GM18505 (cell line): ENCODE data around the gene KIDINS220.
"Not testable (repeated sequence)": the region's sequence is repeated elsewhere in the genome, so short reads cannot be mapped to it uniquely, and the experiment has no call there.

Experiments
- ATAC-seq: cut with Tn5 transposase; IDR thresholded peaks from one replicate; pipeline ENCODE4 v1.9.1; 2021; ENCODE audit not compliant: unreplicated experiment
- POLR2A ChIP-seq: IDR thresholded peaks from 4 replicates; pipeline ENCODE4 v1.6.1; 2011; ENCODE audit warnings: borderline replicate concordance; ENCODE audit not compliant: insufficient read depth, insufficient read length; ENCODE audit errors: extremely low read depth

KIDINS220 gene

GRCh38 chr2:8729939-8730338, 107.5 kb downstream of the KIDINS220 start:
- no peak for ATAC-seq
- TF ChIP-seq POLR2A: no peak

GRCh38 chr2:8729101-8729500, 108.3 kb downstream of the KIDINS220 start:
- ATAC-seq: not testable (repeated sequence)

- ATAC-seq: no peak
- TF ChIP-seq POLR2A: no peak
Measured at GRCh38 chr2:8728305-8729015, 109.0 kb downstream of the KIDINS220 start.

DNA sequence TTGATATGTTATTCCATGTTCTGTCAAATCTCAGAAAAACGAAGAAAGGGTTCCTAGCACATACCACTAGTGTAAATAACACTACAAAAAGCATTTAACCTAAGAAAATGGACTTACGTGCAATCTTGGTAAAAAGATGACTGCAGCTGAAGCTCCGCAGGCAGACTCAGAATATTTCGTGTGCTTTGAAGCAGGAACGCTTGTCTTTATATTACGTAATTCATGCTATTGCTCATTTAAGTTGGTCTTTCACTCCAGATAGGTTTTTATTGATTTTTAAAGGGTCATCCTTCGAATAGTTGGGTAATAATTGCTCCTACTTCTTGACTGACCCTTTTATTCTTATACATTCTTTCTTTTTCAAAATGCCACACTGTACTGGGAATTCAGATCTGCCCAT, 111.6 kb downstream of the KIDINS220 start:
- ATAC-seq: no peak
- no peak for TF ChIP-seq POLR2A

DNA sequence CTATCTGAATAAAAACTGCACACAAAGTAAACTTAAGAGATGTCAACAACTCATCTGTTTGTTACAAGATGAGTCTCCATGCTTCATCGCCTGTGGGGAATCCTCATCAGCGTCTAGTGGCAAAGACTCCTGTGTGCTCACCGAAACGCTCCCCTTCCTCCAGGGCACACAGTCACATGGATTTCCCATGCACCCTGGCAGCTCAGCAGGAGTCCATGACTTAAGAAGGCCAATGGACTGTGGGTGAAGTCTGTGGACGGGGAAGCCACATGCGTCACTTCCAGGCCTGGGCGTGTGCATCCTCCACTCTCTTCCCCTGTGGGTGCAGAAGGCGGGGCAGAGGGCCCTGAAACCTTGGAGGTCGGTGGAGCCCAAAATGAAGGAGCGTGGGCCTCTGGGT, 114.4 kb downstream of the KIDINS220 start:
- ATAC-seq: no peak
- no peak for TF ChIP-seq POLR2A

DNA sequence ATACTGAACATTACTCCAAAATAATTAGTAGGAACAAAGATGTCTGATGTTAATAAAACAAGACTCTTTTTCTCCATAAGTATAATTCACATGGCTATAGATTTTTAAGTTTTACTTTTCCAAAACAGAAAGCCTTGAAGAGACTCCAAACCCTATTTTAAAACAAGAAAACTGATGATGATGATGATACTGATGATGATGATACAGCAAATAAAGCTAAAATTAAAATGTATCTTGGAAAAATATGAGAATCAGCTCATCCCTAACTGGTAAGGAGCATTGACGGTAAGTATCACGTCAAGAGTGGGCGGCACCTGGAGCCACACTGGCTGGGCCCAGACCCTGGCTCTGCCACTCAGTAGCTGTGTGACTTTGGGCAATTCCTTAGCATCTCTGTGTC, 116.0 kb downstream of the KIDINS220 start:
- no peak for ATAC-seq
- TF ChIP-seq POLR2A: no peak

DNA sequence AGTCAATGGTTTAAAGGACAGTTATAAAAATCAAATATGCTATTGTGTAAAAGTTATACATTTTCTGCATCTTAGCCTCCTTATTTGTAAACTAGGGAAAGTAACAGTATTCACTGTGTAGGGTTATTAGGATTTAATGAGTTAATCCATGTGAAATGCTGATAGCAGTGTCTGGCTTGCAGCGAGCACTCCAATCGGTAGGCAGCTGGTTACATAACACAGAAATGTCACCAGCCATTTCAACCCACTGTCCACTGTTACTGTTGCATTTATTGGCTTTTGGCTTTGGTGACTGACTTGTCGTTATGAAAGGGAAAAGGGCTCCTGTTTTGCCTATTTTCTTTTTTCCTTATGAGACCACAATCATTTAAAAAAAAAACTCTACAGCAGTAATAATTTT, 116.7 kb downstream of the KIDINS220 start:
- ATAC-seq: no peak

DNA sequence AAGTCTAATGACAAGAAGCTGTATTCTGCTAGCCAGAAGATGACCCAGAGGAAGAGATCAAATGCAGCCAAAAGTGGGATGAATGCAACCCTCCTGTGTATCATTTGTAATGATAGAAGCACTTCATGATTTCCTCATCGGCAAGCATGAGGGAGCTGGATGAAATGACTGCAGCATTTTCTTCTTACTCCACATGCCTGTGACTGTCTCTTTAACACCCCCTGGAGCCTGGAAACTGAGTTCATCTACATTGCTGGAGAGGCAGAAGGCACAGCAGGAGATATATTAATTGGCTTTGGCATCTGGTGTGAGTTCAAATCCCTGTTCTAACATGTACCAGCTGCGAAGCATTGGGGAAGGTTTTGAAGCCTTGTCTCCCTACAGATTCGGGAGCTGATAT, 117.9 kb downstream of the KIDINS220 start:
- TF ChIP-seq POLR2A: no peak
- no peak for ATAC-seq

More for the DNA sequence above, 116.7 kb downstream of the KIDINS220 start:
- TF ChIP-seq POLR2A: no peak

- no peak for ATAC-seq
- TF ChIP-seq POLR2A: no peak
Measured at GRCh38 chr2:8714971-8715370, 122.4 kb downstream of the KIDINS220 start.

GRCh38 chr2:8714283-8714682, 123.1 kb downstream of the KIDINS220 start:
- no peak for ATAC-seq
- no peak for TF ChIP-seq POLR2A

DNA sequence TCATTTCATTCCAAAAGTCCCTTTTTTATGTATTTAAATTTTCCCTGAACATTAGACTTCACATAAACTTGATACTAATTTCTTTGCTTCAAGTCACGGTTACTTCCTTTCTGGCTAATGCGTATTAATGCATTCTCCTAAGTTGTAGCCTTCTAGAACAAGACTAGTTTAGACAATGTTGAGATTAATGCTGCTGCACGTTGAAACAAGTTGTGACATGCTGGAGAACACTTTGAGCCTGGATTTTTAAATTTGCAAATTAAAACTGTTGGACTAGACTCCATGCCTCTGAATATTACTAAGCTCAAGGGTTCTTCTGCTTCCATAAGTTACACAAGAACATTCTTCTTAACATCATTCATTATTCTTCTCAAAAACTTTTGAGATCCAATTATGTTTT, 126.5 kb downstream of the KIDINS220 start:
- TF ChIP-seq POLR2A: no peak

GRCh38 chr2:8709611-8710010, 127.8 kb downstream of the KIDINS220 start:
- ATAC-seq: no peak
- no peak for TF ChIP-seq POLR2A

More for the DNA sequence above, 126.5 kb downstream of the KIDINS220 start:
- ATAC-seq: no peak

DNA sequence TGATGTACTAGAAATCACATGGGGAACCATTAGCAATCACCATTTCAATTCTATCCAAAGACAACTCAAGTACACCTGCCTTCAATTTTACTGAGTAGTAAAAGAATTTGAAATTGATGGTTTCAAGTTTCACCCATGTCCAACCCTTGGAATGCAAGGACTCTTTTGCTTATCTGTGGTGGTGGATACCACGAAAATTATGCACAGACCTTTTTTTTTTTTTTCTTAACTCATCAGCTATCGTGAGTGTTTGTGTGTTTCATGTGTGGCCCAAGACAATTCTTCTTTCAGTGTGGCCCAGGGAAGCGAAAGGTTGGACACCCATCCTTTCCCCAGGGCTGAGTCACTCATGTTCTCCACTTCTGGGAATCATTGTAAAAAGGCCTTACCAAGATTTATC, 132.5 kb downstream of the KIDINS220 start:
- ATAC-seq: no peak
- no peak for TF ChIP-seq POLR2A

DNA sequence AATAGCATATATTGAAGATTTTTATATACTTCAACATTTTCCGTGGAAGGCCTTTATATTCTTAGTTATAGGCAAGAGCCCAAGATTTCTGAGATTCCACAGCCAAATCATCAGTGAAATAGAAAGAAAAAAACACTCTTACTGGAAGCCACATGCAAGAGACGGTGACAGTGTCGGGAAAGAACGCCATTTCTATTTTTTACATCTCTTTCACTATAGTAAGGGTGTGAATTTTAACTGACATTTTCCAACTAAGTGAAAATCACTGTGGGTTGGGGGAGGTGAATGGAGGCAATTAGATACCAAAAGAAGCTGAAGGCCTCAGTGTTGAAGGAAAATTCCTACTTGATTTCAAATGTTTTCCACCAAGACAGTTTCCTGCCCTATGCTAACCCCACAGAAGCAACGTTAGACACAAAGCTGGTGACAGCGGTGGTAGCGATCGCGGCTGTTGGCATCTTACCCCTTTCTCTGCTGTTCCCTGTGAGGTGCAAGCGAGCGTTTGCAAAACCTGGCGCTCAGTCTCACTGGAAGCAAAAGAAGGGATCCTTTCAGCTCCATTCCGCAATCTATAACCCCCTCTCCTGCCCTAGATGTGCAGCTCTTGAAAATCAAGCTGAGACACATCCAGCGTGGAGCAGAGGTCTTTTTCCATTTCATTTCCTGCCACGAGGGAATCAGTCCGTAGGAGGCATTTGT, 135.6 kb downstream of the KIDINS220 start:
- ATAC-seq: no peak
- no peak for TF ChIP-seq POLR2A
